HG02610 (cell line): ENCODE measurements around the gene AMOTL1.

ENCODE experiments used
- ATAC-seq: cut with Tn5 transposase; IDR thresholded peaks from one replicate; pipeline ENCODE4 v1.9.1; 2021; ENCODE audit warnings: mild to moderate bottlenecking, moderate library complexity; ENCODE audit not compliant: unreplicated experiment

The AMOTL1 gene

DNA sequence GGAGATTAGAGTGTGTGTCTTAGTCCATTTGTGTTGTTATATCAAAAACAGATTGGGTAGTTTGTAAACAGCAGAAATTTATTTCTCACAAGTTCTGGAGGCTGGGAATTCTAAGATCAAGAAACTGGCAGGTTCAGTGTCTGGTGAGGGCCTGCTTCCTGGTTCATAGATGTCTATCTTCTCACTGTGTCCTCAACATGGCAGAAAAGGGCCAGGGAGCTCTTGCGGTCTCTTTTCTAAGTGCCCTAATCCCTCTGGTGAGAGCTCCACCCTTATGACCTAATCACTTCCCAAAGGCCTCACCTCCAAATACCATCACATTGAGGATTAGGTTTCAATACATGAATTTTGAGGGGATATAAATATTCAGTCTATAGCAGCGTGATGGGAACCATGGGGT lies 25.5 kb upstream of the AMOTL1 start:
- ATAC-seq = no peak

DNA sequence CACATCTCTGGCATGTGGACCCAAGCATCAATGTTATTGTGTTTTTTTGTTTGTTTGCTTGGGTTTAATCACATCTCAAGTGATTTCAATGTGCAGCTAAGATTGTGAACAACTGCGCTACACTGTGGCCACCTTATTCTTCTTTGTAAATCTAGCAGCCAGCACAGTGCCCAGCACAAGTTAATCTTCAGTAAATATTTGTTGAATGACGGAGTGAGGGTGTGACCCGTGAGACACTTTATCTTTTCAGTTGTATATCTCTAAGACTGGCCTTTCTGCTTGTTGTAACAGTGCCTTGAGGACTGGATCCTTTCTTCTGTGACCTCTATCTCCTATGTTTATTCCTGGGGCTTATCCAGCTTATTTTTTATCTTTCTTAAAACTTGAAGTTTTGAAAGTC lies 21.4 kb upstream of the AMOTL1 start:
- ATAC-seq = no peak

DNA sequence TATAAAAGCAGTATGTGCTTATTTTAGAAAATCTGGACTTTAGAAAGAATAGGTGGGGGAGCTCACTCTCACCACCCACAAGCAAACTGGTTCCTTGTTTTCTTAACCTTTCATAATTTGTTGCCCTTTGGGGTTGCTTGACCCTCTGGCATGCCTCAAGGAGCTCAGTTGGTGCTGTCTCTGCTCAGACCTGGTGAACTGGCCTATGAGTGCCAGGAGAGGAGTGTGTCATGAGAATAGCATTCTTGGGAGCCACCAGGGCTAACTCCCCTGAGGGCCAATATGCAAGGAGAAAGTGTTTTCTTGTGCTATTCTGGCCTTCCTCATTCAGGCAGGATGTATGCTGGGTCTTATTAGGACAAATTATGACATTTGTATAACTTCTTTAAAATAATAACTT lies 21.0 kb upstream of the AMOTL1 start:
- ATAC-seq = no peak

DNA sequence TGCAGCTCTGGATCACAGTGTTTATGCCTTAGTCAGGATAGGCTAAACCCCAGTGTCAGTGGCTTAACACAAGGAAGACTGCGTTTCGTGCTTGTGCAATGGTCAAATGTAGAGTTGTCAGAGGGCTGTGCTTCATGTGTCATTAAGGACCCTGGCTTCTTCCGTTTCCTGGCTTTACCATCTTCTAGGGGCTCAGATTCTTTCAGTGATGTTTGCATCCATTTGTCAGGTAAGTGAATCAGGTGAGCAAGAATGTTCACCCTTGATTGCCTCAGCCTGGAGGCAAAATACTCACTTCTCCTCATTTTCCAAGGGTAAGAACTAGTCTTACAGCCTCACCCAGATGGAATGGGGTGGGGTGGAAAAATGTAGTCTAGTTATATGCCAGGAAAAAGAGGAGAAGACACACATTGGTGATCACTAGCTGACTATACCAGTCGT lies 20.5 kb upstream of the AMOTL1 start:
- ATAC-seq = no peak

DNA sequence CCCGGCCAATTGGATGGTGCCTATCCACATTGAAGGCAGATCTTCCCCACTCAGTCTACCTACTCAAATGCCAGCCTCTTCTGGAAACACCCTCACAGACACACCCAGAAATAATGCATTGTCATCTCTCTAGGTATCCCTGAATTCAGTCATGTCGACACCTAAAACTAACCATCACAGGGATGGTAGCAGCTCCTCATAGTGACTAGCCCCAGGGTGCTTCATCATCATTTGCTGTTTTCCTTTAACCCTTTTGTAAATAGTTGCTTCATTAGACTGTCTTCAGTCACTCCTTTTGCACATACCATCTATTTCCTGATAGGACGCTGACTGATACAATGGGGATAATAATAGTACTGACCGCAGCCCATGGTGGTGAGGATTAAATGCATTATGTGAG lies 18.8 kb upstream of the AMOTL1 start:
- no peak for ATAC-seq

DNA sequence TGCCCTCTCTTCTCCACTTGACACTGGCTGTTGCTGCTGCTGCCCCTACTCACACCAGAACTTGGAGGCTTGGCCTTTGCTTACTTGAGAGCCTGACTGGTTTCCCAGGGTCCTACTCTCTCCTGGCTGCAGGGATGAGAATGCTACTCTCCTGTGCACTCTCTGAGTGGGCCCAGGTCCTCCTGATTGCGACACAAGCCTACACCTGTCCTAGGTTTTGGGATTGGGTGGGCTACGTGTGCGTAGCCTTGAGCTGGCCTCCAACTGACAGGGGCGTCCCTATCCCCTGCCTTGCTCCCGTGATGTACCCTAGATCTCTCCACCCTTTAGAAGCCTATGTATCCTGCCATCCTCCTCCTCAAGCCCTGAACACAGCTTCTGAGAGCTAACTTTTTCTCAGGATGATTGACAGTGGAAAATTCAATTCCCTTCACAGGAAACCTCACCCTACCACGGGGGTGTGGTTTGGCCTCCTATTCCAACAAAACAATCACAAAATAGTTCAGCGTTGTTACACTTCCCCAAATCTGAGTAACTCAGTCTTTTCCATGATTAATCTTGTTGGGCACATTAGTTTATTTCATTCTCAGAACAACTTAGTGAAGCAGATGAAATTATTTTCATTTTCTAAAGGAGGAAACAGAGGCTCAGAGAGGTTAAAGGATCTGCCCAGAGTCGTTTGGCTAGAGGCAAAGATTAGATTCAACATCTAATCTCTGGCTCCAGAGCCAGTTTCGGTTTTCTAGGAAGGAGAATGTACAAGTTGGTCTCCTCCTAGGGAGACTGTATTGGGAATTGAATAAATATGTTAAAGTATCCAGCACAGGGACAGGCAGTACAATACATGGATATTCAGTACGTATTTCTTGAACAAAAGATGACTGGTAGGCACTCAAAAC lies 17.6 kb upstream of the AMOTL1 start:
- ATAC-seq = no peak

DNA sequence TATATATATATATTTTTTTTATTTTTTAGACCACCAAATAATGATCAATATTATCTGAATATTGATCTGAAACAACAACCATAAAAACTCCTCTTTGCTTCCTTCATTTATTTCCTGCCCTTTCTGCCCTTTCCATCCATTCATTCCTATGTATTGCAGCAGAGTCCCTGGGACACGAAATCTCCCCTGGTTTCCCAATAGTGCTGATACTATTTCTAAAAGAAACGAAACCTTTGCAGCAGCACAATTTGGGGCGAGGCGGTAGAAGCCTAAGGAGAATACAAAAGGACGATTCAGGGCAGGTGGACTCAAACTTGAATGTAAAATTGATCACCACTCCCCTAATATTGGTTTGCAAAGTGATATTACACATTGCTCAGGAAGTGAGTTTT lies 16.9 kb upstream of the AMOTL1 start:
- ATAC-seq = no peak

DNA sequence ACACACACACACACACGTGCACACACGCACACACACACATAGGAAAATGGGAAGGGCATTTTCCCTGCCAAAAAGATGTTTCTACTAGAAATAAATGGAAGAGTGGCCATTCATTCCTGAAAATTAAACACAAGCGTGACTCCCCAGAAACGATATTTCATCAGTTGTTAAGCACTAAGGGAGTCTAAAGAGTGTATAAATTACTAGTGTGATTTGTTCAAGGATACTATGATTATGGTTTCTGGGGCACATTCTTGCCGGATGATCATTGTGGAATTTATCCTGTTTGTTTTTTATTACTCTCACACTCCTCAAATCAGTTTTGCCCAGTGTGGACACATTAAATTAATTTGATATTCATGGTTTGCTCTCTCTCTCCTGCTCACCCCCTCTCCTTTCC lies 16.4 kb upstream of the AMOTL1 start:
- no peak for ATAC-seq

DNA sequence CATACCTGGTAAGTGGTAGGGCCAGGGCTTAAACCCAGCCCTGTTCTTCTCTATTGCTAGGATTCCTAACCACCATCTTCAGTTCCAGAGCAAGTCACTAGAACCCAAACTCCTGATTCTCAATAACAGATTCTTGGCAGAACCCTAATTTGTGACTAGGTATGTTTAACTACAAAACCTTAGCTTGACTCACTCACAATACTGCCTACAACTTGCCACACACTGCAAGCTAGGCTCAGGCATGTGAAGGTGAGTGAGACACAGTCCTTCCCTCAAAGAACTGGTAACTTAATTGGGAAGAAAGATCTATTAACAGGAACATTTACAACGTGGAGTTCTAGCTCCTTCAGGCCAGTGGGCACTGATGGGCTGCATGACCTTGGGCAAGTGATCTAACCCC lies 14.5 kb upstream of the AMOTL1 start:
- ATAC-seq = no peak

DNA sequence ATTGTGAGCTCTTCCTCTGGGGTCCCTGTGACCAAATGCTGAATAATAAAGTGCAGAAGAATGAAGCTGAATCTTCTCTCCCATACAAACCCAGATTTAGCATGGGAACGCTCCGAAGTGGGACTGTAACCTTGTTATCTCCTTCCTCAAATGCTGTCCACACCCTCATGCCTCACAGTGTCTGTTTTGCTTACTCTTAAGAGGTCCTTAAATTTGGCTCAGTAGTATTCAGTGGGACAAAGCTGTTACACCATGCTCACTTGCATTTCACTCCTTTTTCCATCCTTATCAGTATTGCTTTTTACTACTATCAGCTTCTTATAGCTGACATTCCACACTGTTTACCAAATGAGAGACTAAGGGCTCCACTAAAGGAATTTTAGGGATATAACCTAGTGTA lies 13.8 kb upstream of the AMOTL1 start:
- no peak for ATAC-seq

DNA sequence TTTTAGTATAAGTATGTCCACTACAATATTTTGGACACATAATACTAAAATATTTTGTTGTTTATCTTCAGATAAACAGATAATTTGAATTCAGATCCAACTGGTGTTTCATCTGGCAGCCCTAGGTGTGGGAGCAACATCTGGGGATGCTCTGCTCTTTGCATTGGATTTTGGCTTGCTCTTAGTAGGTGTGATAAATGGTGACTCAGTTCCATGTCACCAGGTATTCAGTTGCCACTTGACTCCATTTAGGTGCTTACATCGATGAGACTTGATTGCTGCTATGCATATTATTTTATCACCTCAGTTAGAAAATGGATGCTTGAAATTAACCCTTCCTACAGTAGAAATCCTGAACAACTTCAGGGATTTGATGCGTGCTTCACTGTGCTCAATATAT lies 13.3 kb upstream of the AMOTL1 start:
- no peak for ATAC-seq

DNA sequence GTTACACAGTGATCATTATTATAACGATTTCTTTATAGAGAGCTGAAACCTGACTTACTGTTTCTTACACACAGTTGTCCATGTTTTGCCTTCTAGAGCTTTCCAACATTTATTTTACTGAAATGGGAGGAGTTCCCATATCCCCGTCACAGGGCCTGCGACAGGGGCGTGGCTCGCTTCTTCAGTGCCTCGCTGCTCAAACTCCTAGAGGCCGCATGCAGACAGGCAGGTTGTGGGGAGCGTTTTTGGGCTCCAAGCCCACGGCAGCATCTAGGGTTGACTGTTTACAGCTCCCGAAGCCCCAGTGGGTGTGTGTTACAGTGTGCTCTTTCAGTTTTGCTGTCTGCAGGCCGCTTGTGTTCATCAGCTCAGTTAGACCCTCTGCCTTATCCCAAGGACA lies 12.7 kb upstream of the AMOTL1 start:
- no peak for ATAC-seq

DNA sequence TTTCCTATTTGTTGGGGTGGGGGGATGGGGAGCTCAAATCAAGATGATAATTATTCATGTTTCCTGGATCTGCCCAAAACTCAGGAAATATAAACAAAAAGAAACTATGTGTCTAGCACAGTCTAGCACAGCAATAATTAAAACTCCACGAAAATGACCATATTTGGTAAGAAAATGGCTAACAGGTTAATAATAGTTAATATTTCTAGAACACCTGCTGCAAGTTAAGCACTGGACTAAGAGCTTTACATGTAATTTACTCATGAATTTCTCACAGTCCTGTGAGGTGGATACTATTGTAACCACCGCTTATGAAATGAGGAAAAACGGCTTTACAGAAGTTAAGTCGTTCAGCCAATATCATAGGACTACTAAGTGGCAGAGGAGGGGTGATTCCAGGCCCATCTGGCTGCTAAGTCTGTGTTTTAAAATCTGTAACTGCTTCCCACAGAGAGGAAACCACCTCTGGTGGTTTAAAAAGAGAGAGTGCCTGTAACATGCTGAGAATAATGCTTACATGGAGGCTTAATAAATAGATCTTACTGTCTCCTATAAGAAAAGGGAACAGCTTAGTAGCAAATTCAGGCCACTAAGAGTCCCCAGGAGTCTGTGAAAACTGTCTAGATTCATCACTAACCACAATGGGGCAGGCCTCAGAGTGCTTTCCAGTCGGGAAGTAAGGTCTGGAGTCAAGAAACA lies 11.0 kb upstream of the AMOTL1 start:
- no peak for ATAC-seq

DNA sequence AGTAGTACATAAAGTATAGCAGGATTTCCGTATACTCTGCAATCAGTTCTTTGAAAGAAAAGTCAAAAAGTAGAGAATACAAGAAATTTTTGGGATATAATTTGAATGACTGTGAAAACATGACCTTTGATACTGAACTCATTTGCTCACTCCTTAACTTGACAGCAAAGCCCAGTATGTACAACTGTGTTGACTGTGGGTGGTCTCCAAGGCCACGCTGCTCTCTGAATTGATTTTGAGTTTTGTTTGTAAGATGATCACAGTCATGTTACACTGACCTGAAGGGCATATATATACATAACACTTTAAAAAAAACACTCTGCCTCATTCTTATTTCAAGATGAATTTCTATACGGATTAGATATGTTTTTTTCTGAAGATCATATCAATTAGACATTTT lies 9.5 kb upstream of the AMOTL1 start:
- no peak for ATAC-seq

DNA sequence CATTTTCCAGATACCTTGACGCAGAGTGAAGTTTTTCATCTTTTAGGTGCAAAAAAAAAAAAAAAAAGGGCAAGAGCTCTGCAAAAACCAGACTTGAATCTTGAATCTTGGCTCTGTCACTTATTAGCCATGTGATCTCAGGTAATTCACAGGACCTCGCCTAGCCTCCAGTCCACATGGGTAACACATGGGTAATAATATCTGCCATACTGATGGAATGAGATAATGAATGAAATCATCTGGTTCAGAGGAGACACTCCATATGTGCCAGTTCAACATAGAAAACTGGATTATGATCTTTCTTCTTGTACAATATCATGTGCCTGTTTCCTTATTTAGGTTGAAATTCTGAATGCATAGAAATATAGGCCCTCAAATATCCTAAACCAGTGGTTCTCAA lies 8.6 kb upstream of the AMOTL1 start:
- no peak for ATAC-seq

DNA sequence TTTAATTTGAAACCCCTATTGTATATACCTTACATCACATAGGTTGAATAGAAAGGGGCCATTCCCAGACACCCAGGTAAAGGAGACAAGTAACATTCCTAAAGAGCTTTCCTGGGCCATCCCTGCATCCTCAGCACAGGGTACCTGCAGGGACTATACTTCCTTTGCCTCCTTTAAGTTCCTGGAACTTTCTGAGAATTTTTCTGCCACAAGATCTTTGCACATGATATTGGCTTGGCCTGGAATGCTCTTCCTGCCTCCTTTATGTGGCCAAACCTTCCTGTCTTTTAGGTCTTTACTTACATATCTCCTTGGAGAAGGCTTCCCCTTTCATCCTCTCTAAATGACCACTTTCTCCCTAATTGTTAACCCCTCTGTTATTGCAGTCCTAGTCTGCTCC lies 7.9 kb upstream of the AMOTL1 start:
- no peak for ATAC-seq

DNA sequence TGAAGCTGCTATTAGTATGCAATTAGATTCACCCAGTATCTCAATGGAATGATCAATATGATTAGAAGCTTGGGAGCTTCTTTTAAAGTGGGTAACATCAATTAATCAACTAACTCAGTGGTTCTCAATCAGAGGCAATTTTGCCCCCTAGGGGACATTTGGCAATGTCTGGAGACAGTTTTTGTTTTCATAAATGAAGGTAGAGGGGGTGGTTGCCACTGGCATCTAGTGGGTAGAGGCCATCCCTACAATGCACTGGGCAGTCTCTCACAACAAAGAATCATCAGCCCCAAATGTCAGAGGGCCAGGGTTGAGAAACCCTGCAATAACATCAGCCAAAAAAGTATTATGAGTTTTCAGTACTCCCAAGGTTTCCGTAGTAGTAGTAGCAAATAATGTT lies 5.9 kb upstream of the AMOTL1 start:
- no peak for ATAC-seq

DNA sequence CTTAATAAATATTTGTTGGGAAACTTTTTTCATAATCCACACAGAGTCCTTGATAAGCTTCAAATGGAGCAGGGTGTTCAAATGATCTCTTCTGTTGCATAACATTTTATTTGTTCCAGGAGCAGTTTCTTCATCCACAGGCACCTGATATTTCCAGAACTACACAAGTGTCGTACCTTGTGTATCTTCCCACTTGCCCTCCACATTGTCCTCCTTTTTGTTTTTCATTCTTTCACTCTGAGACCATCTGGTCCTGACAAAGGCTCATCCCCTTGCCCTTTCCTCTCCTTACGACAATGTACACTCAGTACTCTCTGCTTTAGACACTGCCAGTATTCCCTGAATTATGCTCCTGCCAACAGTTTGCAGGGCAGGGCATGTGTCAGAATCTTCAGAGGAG lies 5.2 kb upstream of the AMOTL1 start:
- no peak for ATAC-seq

DNA sequence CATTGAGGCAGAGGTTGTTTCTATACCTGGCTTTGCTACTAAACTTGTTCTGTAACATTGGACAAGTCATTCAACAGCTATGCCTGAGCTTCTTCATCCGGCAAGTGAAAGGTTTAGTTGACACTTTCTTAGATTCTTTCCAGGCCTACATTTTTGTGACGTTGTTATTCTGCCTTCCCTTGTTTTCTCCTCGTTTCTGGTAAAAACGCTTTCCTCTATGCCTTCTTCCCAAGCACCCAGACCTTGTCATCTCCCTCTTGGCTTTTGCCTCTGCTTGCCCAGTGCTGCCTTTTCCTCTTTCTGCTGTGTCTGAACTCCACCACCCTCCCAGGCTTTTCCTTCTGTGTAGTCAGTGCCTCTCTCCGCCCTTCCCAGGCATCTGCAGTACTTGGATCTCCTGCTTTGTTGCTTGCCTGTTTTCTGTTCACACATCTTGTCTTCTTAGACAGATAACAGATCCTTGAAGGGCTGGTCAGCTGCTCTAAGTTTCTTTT lies 1.4 kb upstream of the AMOTL1 start:
- no peak for ATAC-seq

DNA sequence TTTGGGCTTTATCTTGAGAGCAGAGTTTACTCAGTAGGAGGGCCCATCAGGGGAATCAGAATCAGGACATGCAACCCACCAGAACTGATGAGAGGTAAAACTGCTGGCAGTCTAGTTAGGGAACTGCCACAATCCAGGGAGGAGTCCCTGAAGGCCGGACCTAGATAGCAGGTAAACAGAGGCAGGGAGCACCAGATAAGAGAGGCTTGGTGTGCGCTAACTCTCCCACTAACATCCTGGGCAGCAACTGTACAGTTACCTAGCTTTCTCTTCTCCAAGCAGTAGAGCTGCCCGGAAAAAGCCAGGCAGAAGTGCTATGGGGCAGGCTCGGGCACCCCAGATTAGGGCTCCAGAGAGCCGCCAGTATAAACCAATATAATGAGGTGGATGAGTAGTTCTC lies 865 bp upstream of the AMOTL1 start:
- no peak for ATAC-seq

DNA sequence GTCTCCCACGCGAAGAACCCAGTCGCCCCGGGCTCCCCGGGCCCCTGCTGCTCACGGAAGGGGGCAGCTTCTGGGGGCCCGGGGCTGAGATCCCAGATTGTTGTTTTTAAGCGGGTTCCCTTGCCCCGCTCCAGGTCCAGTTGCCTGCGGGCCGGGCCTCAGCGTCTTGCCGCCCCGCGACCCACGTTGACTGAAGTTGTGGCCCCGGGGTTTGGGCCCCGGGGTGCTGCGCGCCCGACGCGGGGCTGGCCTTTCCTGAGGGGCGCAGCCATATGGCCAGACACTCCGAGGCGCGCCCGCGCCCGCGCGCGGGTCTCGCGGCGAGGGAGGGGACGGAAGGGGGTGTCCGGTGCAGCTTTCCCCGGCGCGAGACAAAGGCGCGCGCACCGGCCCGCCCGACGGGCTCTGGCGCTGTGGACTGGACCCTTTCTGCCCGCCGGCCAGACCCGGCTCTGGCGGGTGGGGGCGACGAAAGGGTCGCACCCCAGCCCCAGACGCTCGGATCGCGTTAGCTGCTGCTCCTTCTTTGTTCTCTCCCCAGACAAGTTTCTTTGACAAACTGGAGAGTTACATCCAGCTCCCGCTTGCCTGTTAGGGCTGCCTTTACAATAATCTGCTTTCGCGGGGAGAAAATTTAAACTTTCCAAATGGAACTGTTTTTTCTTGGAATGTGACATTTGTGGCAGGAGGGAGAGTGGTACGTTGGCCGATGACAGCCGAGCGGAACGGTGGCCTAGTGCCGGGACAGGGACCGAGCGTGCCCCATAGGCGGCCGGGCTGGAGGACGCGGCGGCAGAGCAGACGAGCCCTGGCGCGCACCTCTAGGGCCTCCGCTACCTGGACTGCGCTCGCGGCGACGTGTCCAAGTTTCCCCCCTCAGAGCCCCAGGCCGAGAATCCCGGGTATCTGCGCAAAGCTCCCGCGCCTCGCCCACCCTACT lies 716 bp downstream of the AMOTL1 start:
- no peak for ATAC-seq
